ENCODE results near the gene ETV3L.

The ETV3L gene

GRCh38 chr1:157137408-157138219 lies 38.0 kb upstream of the ETV3L start:
- Mint-ChIP-seq H3K4me1 (peaks cover 45 to 78% of the 10 kb centered on the region in 2 donors), H3K36me3 (peaks cover 36 to 52% of the 10 kb centered on the region in 2 donors), H3K4me3 (peak overlapping the region; percentile 97 to 99), H3K27me3 (no peaks in the 10 kb centered on the region), H3K27ac (peak overlapping the region; percentile 97), H3K9me3 (no peaks in the 10 kb centered on the region)
- peak; percentile 6 to 10 for ATAC-seq (replicated peaks)
- no peak for DNase-seq

DNA sequence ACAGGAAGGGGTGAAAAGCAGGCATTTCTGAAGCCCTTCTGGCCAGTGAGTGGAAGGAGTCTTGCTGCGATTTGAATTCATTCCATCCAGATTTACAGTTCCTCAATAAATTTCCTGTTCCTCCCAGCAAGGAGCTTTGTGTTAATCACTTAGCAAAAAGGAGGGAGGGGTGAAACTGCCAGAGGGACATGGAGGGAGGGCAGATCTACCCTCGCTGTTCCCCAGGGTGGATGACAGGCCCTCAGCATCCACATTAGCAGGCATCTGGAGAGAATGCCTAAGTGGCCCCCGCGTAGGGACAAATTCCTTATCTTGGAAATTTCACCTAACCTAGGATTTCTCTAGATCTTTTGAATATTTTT lies 37.4 kb upstream of the ETV3L start:
- DNase-seq, result no peak
- H3K36me3 Mint-ChIP-seq, result peaks cover 41 to 58% of the 10 kb centered on the region in 2 donors
- H3K4me3 Mint-ChIP-seq, result peak overlapping the region; percentile 97 to 99

DNA sequence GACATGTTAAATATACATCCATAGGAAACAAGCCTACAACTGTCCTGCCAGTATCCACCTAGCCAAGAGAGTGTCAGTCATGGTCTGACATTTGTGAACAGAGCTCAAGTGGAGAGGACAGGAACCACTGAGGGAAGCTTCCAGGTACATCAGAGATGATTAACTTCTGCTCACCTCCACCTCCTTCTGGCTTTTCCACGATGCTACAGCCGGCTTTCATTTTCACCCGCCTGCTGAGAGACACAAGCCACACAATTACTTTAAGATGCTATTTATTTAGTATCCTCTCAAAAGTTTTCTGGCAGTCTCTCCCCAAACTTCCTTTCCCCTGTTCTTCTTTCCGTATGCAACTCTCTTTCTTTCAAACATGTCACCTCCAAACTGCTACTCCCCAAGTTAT lies 36.5 kb upstream of the ETV3L start:
- DNase-seq, result no peak
- H3K27ac Mint-ChIP-seq, result no peak overlapping the region
- H3K9me3 Mint-ChIP-seq, result no peaks in the 10 kb centered on the region
- H3K4me1 Mint-ChIP-seq, result peaks cover 39 to 65% of the 10 kb centered on the region in 2 donors
- ATAC-seq (replicated peaks), result no peak
- H3K27me3 Mint-ChIP-seq, result no peaks in the 10 kb centered on the region
- H3K4me3 Mint-ChIP-seq, result peak overlapping the region; percentile 97 to 99
- H3K36me3 Mint-ChIP-seq, result peaks cover 49 to 63% of the 10 kb centered on the region in 2 donors

More for the DNA sequence above, 37.4 kb upstream of the ETV3L start:
- Mint-ChIP-seq H3K4me1 (peaks cover 44 to 73% of the 10 kb centered on the region in 2 donors), H3K27me3 (no peaks in the 10 kb centered on the region), H3K9me3 (no peaks in the 10 kb centered on the region), H3K27ac (peak overlapping the region; percentile 97)
- ATAC-seq (replicated peaks), result no peak

DNA sequence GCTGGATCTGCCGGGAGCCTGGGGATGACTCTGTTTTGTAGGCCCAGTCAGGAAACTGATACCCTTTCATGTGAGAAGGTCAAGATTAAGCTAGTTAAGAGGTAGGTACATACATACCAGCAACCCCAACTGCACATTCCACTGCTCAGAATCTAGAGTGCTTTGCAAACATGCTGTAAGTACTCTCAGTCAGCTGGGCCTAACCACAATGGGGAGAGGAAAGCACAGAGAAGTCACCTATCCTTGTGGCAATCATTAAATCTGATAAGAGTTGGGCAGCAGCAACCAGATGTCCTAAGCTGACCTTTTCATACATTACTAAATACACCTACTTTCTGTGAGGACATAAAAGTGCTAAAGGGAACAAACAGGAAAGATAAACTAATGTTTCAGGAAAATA lies 36.0 kb upstream of the ETV3L start:
- DNase-seq (no peak), ATAC-seq (replicated peaks) (no peak)
- Mint-ChIP-seq H3K9me3 (no peaks in the 10 kb centered on the region), H3K27ac (no peak overlapping the region), H3K36me3 (peaks cover 49 to 63% of the 10 kb centered on the region in 2 donors), H3K4me1 (peaks cover 35 to 61% of the 10 kb centered on the region in 2 donors), H3K4me3 (peak overlapping the region; percentile 41 to 97), H3K27me3 (no peaks in the 10 kb centered on the region)

DNA sequence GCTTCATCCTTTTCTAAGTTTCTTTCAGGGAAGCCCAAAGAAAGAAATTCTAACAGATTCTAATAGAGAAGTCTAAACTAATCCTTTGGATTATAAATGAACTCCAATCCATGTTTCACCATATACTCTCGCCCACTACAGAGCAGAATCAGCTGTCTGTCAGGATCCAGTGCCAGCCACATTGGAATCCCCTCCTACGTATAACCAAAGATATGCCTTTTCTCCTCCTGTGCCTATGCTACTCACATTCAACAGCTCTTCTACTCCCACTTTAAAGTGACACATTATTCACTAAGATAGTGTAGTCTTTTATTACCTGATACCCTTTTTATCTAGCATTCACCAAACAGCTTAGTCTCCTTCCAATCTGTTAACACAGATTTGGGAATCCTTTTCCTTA lies 35.5 kb upstream of the ETV3L start:
- Mint-ChIP-seq H3K4me3 (peak overlapping the region; percentile 41 to 52), H3K9me3 (no peaks in the 10 kb centered on the region), H3K27me3 (no peaks in the 10 kb centered on the region), H3K4me1 (peaks cover 29 to 55% of the 10 kb centered on the region in 2 donors), H3K36me3 (peaks cover 49 to 63% of the 10 kb centered on the region in 2 donors), H3K27ac (peak overlapping the region; percentile 89)
- ATAC-seq (replicated peaks) (no peak), DNase-seq (no peak)

GRCh38 chr1:157134442-157134841 lies 34.8 kb upstream of the ETV3L start:
- DNase-seq (no peak), ATAC-seq (replicated peaks) (no peak)
- no peaks in the 10 kb centered on the region for H3K27me3 Mint-ChIP-seq
- peaks cover 49 to 63% of the 10 kb centered on the region in 2 donors for H3K36me3 Mint-ChIP-seq
- peaks cover 28 to 49% of the 10 kb centered on the region in 2 donors for H3K4me1 Mint-ChIP-seq
- peak overlapping the region; percentile 14 for H3K27ac Mint-ChIP-seq
- H3K9me3 Mint-ChIP-seq, result no peaks in the 10 kb centered on the region
- H3K4me3 Mint-ChIP-seq, result no peak overlapping the region

DNA sequence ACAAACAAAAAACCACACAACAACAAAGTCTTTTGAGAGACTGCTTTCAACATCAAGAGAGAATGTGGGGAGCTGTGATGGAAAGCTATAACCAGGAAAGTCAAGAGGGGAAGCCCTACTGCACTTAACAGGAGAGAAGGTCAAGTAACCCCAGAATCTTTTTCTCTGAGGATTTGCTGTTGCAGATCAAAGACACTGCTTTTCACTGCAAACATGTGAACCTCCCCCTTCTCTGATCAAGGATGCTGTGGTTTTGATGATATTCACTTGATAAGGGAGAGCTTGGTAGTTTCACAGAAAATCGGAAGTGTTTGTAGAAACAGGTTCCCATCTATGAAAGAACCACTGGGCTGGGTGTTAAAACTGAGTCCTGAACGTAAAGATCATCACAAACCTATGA lies 33.8 kb upstream of the ETV3L start:
- Mint-ChIP-seq H3K9me3 (no peaks in the 10 kb centered on the region), H3K27ac (peak overlapping the region; percentile 20), H3K27me3 (no peaks in the 10 kb centered on the region), H3K4me1 (peaks cover 20 to 38% of the 10 kb centered on the region in 2 donors), H3K4me3 (peak overlapping the region in 1 of 2 donors; percentile 39), H3K36me3 (peaks cover 49 to 62% of the 10 kb centered on the region in 2 donors)
- no peak for ATAC-seq (replicated peaks)
- no peak for DNase-seq

GRCh38 chr1:157132616-157133167 lies 33.1 kb upstream of the ETV3L start:
- ATAC-seq (replicated peaks), result no peak
- Mint-ChIP-seq H3K27me3 (no peaks in the 10 kb centered on the region), H3K27ac (no peak overlapping the region), H3K36me3 (peaks cover 53 to 63% of the 10 kb centered on the region in 2 donors), H3K4me3 (no peak overlapping the region), H3K4me1 (peaks cover 22 to 36% of the 10 kb centered on the region in 2 donors), H3K9me3 (no peaks in the 10 kb centered on the region)
- no peak for DNase-seq

GRCh38 chr1:157132111-157132510 lies 32.5 kb upstream of the ETV3L start:
- DNase-seq (no peak), ATAC-seq (replicated peaks) (no peak)
- Mint-ChIP-seq H3K4me3 (no peak overlapping the region), H3K9me3 (no peaks in the 10 kb centered on the region), H3K27me3 (no peaks in the 10 kb centered on the region), H3K4me1 (peaks cover 17 to 36% of the 10 kb centered on the region in 2 donors), H3K36me3 (peaks cover 53 to 61% of the 10 kb centered on the region in 2 donors), H3K27ac (no peak overlapping the region)

GRCh38 chr1:157131281-157131680 lies 31.7 kb upstream of the ETV3L start:
- ATAC-seq (replicated peaks) (no peak), DNase-seq (no peak)
- Mint-ChIP-seq H3K4me3 (no peak overlapping the region), H3K27ac (no peak overlapping the region), H3K9me3 (no peaks in the 10 kb centered on the region), H3K27me3 (no peaks in the 10 kb centered on the region), H3K36me3 (peaks cover 53 to 56% of the 10 kb centered on the region in 2 donors), H3K4me1 (peaks cover 15 to 28% of the 10 kb centered on the region in 2 donors)

DNA sequence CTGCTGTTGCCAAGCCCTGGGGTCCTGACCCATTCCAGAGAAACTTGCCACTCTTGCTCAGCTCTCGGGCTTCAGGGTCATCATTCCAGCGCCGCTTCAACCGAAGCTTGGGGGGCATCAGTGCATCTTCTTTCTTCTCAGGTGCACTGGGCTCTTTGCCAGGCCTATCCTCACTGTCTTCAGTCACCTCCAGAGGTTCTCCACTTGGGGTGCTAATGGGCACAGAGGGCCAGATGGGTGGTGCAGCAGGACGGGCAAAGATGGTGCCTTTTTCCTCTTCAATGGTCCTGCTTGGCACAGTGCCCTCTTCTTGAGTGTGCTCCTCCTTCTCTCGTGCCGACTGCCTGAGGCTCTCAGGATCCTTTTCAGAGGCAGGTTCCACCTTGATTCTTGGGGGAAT lies 25.2 kb upstream of the ETV3L start:
- Mint-ChIP-seq H3K27me3 (no peaks in the 10 kb centered on the region), H3K4me3 (no peak overlapping the region), H3K4me1 (peaks cover 18 to 30% of the 10 kb centered on the region in 2 donors), H3K36me3 (peaks cover 57 to 58% of the 10 kb centered on the region in 2 donors), H3K27ac (peak overlapping the region; percentile 85), H3K9me3 (no peaks in the 10 kb centered on the region)
- DNase-seq (no peak), ATAC-seq (replicated peaks) (peak; percentile 48 to 56)

- no peak for ATAC-seq (replicated peaks)
These were observed 19.8 kb upstream of the ETV3L start for GRCh38 chr1:157119448-157119847.

DNA sequence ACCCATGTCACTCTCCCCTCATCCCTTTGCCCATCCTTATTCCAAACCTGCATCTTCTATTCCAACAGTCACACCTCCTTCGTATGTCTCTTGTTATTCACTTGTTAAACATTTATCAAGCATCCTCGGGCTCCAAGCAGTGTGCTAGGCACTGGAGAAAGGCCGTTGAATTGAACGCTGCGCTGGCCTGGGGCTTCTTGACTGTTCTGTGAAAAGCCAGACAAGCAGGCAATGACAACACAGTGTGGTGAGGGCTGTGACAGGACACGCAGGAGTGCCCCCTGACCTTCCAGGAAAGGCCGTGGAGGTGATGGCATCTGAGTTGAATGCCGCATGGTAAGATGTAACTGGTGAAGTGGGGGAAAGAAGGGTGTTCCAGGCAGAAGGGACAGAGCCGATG lies 19.4 kb upstream of the ETV3L start:
- H3K27me3 Mint-ChIP-seq, result peaks cover 0 to 4% of the 10 kb centered on the region in 2 donors
- ATAC-seq (replicated peaks), result no peak
- H3K9me3 Mint-ChIP-seq, result no peaks in the 10 kb centered on the region
- peaks cover 17 to 23% of the 10 kb centered on the region in 2 donors for H3K36me3 Mint-ChIP-seq
- no peak for DNase-seq
- no peak overlapping the region for H3K27ac Mint-ChIP-seq
- peaks cover 17 to 40% of the 10 kb centered on the region in 2 donors for H3K4me1 Mint-ChIP-seq
- no peak overlapping the region for H3K4me3 Mint-ChIP-seq

More at GRCh38 chr1:157119448-157119847, 19.8 kb upstream of the ETV3L start:
- Mint-ChIP-seq H3K27me3 (peaks cover 0 to 3% of the 10 kb centered on the region in 2 donors), H3K36me3 (peaks cover 22 to 28% of the 10 kb centered on the region in 2 donors), H3K4me3 (no peak overlapping the region), H3K9me3 (no peaks in the 10 kb centered on the region), H3K27ac (no peak overlapping the region), H3K4me1 (peaks cover 20 to 45% of the 10 kb centered on the region in 2 donors)
- no peak for DNase-seq

GRCh38 chr1:157117527-157118057 lies 18.0 kb upstream of the ETV3L start:
- peak; percentile 86 to 87 for ATAC-seq (replicated peaks)
- peaks cover 3 to 9% of the 10 kb centered on the region in 2 donors for H3K36me3 Mint-ChIP-seq
- peak overlapping the region; percentile 57 for H3K27ac Mint-ChIP-seq
- H3K4me1 Mint-ChIP-seq, result peaks cover 14 to 27% of the 10 kb centered on the region in 2 donors
- no peak for DNase-seq
- no peak overlapping the region for H3K4me3 Mint-ChIP-seq
- no peaks in the 10 kb centered on the region for H3K9me3 Mint-ChIP-seq
- H3K27me3 Mint-ChIP-seq, result peaks cover under 1 to 9% of the 10 kb centered on the region in 2 donors

All from stimulated activated naive B cell treated with anti-CD40 and anti-IgM and Interleukin-4, amounts not matched to agents 10 μg/mL and 1 μg/mL and 100 μg/mL, for 72 hours (primary cell).